Measurements from ENCODE around the gene BBIP1. TPM values are rescaled to one million over a fixed set of nuclear protein-coding genes. Genes with fewer than 3 reads are reported as not detected.

The BBIP1 gene
- total RNA-seq, 2 experiments from 2014 or later = 37.2 to 42.6 TPM

- H3K9me3 Mint-ChIP-seq = no peaks in the 10 kb centered on the region
- H3K36me3 Mint-ChIP-seq (ENCODE audit: low read depth) = peaks cover 30% of the 10 kb centered on the region
- CTCF ChIA-PET = interaction anchor here (0.9 to 2.3 kb wide), 6 partner anchors 9 to 284 kb away, joined by 3 to 6 read pairs (median 3); partner anchors contain the start of genes BBIP1 and SHOC2
- no peak overlapping the region for H3K4me3 Mint-ChIP-seq
- intact Hi-C loops (cut with micrococcal nuclease) = no loop called here
- peak overlapping the region; percentile 17 for H3K27ac Mint-ChIP-seq
- DNase-seq = no peak
- peaks cover 49% of the 10 kb centered on the region for H3K4me1 Mint-ChIP-seq (ENCODE audit: low read depth)
- H3K27me3 Mint-ChIP-seq (ENCODE audit: low read depth) = no peaks in the 10 kb centered on the region
Observed at GRCh38 chr10:110898391-110898790, 20.6 kb downstream of the BBIP1 start.

GRCh38 chr10:110897184-110897583 is 21.8 kb downstream of the BBIP1 start:
- Mint-ChIP-seq H3K36me3 (ENCODE audit: low read depth) (peaks cover 28% of the 10 kb centered on the region), H3K4me1 (ENCODE audit: low read depth) (peaks cover 39% of the 10 kb centered on the region), H3K9me3 (no peaks in the 10 kb centered on the region), H3K27me3 (ENCODE audit: low read depth) (no peaks in the 10 kb centered on the region), H3K4me3 (no peak overlapping the region), H3K27ac (no peak overlapping the region)
- intact Hi-C loops (cut with micrococcal nuclease) = no loop called here
- DNase-seq = no peak
- CTCF ChIA-PET = interaction anchor here (0.6 to 2.3 kb wide), 13 partner anchors 10 to 1575 kb away, joined by 3 to 10 read pairs (median 3); partner anchors contain the start of genes BBIP1 and SHOC2

- DNase-seq = no peak
- peaks cover 28% of the 10 kb centered on the region for H3K36me3 Mint-ChIP-seq (ENCODE audit: low read depth)
- H3K4me1 Mint-ChIP-seq (ENCODE audit: low read depth) = peaks cover 42% of the 10 kb centered on the region
- H3K4me3 Mint-ChIP-seq = no peak overlapping the region
- CTCF ChIA-PET = interaction anchor here (0.6 to 3.9 kb wide), 18 partner anchors 9 to 823 kb away, joined by 3 to 27 read pairs (median 4); no protein-coding TSS in a partner anchor
- no peaks in the 10 kb centered on the region for H3K27me3 Mint-ChIP-seq (ENCODE audit: low read depth)
- H3K27ac Mint-ChIP-seq = no peak overlapping the region
- H3K9me3 Mint-ChIP-seq = no peaks in the 10 kb centered on the region
- intact Hi-C loops (cut with micrococcal nuclease) = loop anchor here (1.0 to 2.0 kb wide), 5 partner anchors 21 to 587 kb away; no protein-coding TSS in a partner anchor
Observed at GRCh38 chr10:110893559-110894179, 25.3 kb downstream of the BBIP1 start.

GRCh38 chr10:110892602-110893288 is 26.2 kb downstream of the BBIP1 start:
- intact Hi-C loops (cut with micrococcal nuclease) = loop anchor here (1.0 to 2.0 kb wide), 5 partner anchors 20 to 586 kb away; no protein-coding TSS in a partner anchor
- Mint-ChIP-seq H3K36me3 (ENCODE audit: low read depth) (peaks cover 25% of the 10 kb centered on the region), H3K27me3 (ENCODE audit: low read depth) (no peaks in the 10 kb centered on the region), H3K4me3 (no peak overlapping the region), H3K4me1 (ENCODE audit: low read depth) (peaks cover 34% of the 10 kb centered on the region), H3K27ac (no peak overlapping the region), H3K9me3 (no peaks in the 10 kb centered on the region)
- CTCF ChIA-PET = interaction anchor here (0.7 to 3.9 kb wide), 9 partner anchors 8 to 147 kb away, joined by 3 to 27 read pairs (median 6); no protein-coding TSS in a partner anchor
- DNase-seq = no peak

GRCh38 chr10:110887560-110887959 is 31.4 kb downstream of the BBIP1 start:
- peak overlapping the region; percentile 11 for H3K27ac Mint-ChIP-seq
- H3K27me3 Mint-ChIP-seq (ENCODE audit: low read depth) = no peaks in the 10 kb centered on the region
- CTCF ChIA-PET = interaction anchor here (0.7 to 1.6 kb wide), 5 partner anchors 9 to 711 kb away, joined by 3 to 8 read pairs (median 4); no protein-coding TSS in a partner anchor
- H3K4me3 Mint-ChIP-seq = no peak overlapping the region
- intact Hi-C loops (cut with micrococcal nuclease) = no loop called here
- H3K9me3 Mint-ChIP-seq = no peaks in the 10 kb centered on the region
- H3K36me3 Mint-ChIP-seq (ENCODE audit: low read depth) = peaks cover 32% of the 10 kb centered on the region
- no peak for DNase-seq
- peaks cover 50% of the 10 kb centered on the region for H3K4me1 Mint-ChIP-seq (ENCODE audit: low read depth)

- no peak overlapping the region for H3K4me3 Mint-ChIP-seq
- H3K36me3 Mint-ChIP-seq (ENCODE audit: low read depth) = peaks cover 37% of the 10 kb centered on the region
- peak overlapping the region; percentile 17 for H3K27ac Mint-ChIP-seq
- intact Hi-C loops (cut with micrococcal nuclease) = no loop called here
- H3K4me1 Mint-ChIP-seq (ENCODE audit: low read depth) = peaks cover 60% of the 10 kb centered on the region
- DNase-seq = no peak
- H3K9me3 Mint-ChIP-seq = no peaks in the 10 kb centered on the region
- H3K27me3 Mint-ChIP-seq (ENCODE audit: low read depth) = no peaks in the 10 kb centered on the region
- CTCF ChIA-PET = interaction anchor here (0.7 to 1.6 kb wide), 3 partner anchors 10 to 76 kb away, joined by 3 to 8 read pairs (median 5); no protein-coding TSS in a partner anchor
Observed at GRCh38 chr10:110885932-110886674, 32.9 kb downstream of the BBIP1 start.

- intact Hi-C loops (cut with micrococcal nuclease) = loop anchor here (1.0 kb wide), 1 partner anchor 19 kb away; no protein-coding TSS in a partner anchor
- no peaks in the 10 kb centered on the region for H3K9me3 Mint-ChIP-seq
- DNase-seq = no peak
- no peaks in the 10 kb centered on the region for H3K27me3 Mint-ChIP-seq (ENCODE audit: low read depth)
- H3K27ac Mint-ChIP-seq = peak overlapping the region; percentile 39
- H3K4me3 Mint-ChIP-seq = peak overlapping the region; percentile 11
- H3K4me1 Mint-ChIP-seq (ENCODE audit: low read depth) = peaks cover 70% of the 10 kb centered on the region
- peaks cover 31% of the 10 kb centered on the region for H3K36me3 Mint-ChIP-seq (ENCODE audit: low read depth)
- CTCF ChIA-PET = interaction anchor here (1.0 to 2.1 kb wide), 3 partner anchors 9 to 18 kb away, joined by 5 to 7 read pairs (median 7); no protein-coding TSS in a partner anchor
Observed at GRCh38 chr10:110883924-110884323, 35.1 kb downstream of the BBIP1 start.

- H3K4me3 Mint-ChIP-seq = no peak overlapping the region
- intact Hi-C loops (cut with micrococcal nuclease) = loop anchor here (1.0 kb wide), 1 partner anchor 8 kb away; no protein-coding TSS in a partner anchor
- CTCF ChIA-PET = interaction anchor here (0.7 to 1.3 kb wide), 5 partner anchors 12 to 39 kb away, joined by 3 to 7 read pairs (median 4); no protein-coding TSS in a partner anchor
Observed at GRCh38 chr10:110881905-110882304, 37.1 kb downstream of the BBIP1 start.

GRCh38 chr10:110881247-110881646 is 37.7 kb downstream of the BBIP1 start:
- DNase-seq = no peak
- peaks cover 74% of the 10 kb centered on the region for H3K4me1 Mint-ChIP-seq (ENCODE audit: low read depth)
- peak overlapping the region; percentile 20 for H3K27ac Mint-ChIP-seq
- H3K9me3 Mint-ChIP-seq = no peaks in the 10 kb centered on the region
- intact Hi-C loops (cut with micrococcal nuclease) = no loop called here
- CTCF ChIA-PET = interaction anchor here (0.6 to 1.6 kb wide), 2 partner anchors 16 to 135 kb away, joined by 3 to 4 read pairs; no protein-coding TSS in a partner anchor
- H3K36me3 Mint-ChIP-seq (ENCODE audit: low read depth) = peaks cover 24% of the 10 kb centered on the region
- H3K4me3 Mint-ChIP-seq = no peak overlapping the region
- H3K27me3 Mint-ChIP-seq (ENCODE audit: low read depth) = no peaks in the 10 kb centered on the region

More at GRCh38 chr10:110881905-110882304, 37.1 kb downstream of the BBIP1 start:
- Mint-ChIP-seq H3K9me3 (no peaks in the 10 kb centered on the region), H3K27me3 (ENCODE audit: low read depth) (no peaks in the 10 kb centered on the region), H3K27ac (no peak overlapping the region), H3K36me3 (ENCODE audit: low read depth) (peaks cover 24% of the 10 kb centered on the region), H3K4me1 (ENCODE audit: low read depth) (peaks cover 76% of the 10 kb centered on the region)
- no peak for DNase-seq

GRCh38 chr10:110880012-110880411 is 39.0 kb downstream of the BBIP1 start:
- no peak for DNase-seq
- Mint-ChIP-seq H3K9me3 (no peaks in the 10 kb centered on the region), H3K27ac (peak overlapping the region; percentile 33), H3K4me3 (no peak overlapping the region), H3K27me3 (ENCODE audit: low read depth) (no peaks in the 10 kb centered on the region), H3K4me1 (ENCODE audit: low read depth) (peaks cover 75% of the 10 kb centered on the region), H3K36me3 (ENCODE audit: low read depth) (peaks cover 24% of the 10 kb centered on the region)
- CTCF ChIA-PET = interaction anchor here (0.6 to 5.5 kb wide), 4 partner anchors 11 to 162 kb away, joined by 3 to 19 read pairs (median 4); no protein-coding TSS in a partner anchor
- intact Hi-C loops (cut with micrococcal nuclease) = loop anchor here (1.0 kb wide), 1 partner anchor 8 kb away; no protein-coding TSS in a partner anchor

GRCh38 chr10:110876788-110877187 is 42.2 kb downstream of the BBIP1 start:
- Mint-ChIP-seq H3K27ac (no peak overlapping the region), H3K4me1 (ENCODE audit: low read depth) (peaks cover 57% of the 10 kb centered on the region), H3K27me3 (ENCODE audit: low read depth) (no peaks in the 10 kb centered on the region), H3K9me3 (no peaks in the 10 kb centered on the region), H3K36me3 (ENCODE audit: low read depth) (peaks cover 11% of the 10 kb centered on the region), H3K4me3 (no peak overlapping the region)
- no peak for DNase-seq
- intact Hi-C loops (cut with micrococcal nuclease) = loop anchor here (10.0 kb wide), 1 partner anchor 802 kb away; no protein-coding TSS in a partner anchor
- CTCF ChIA-PET = interaction anchor here (0.6 to 5.5 kb wide), 5 partner anchors 9 to 818 kb away, joined by 3 to 19 read pairs (median 4); no protein-coding TSS in a partner anchor

Data from activated naive CD4-positive, alpha-beta T cell treated with anti-CD3 and anti-CD28 coated beads for 36 hours (primary cell).